Osteocyte (in vitro differentiated cells): ENCODE data around the gene DNAH9. TPM values are rescaled to one million over a fixed set of nuclear protein-coding genes. Genes with fewer than 3 reads are reported as not detected.
A peak's percentile ranks its signal among the peaks of the same experiment; 100 is the strongest.

Source experiments
- DNase-seq: peaks from one replicate; pipeline ENCODE4 v3.0.0; 2021; ENCODE audit warnings: mixed read lengths; ENCODE audit not compliant: unreplicated experiment; ENCODE audit errors: extremely low spot score
- H3K27ac Mint-ChIP-seq: one replicate; pipeline ENCODE4 v1.8.0; 2021; ENCODE audit warnings: mild to moderate bottlenecking, mixed read lengths; ENCODE audit not compliant: unreplicated experiment
- H3K27me3 Mint-ChIP-seq: one replicate; pipeline ENCODE4 v1.8.0; 2021; ENCODE audit warnings: mixed read lengths; ENCODE audit not compliant: unreplicated experiment
- H3K36me3 Mint-ChIP-seq: one replicate; pipeline ENCODE4 v1.8.0; 2021; ENCODE audit warnings: mixed read lengths; ENCODE audit not compliant: unreplicated experiment
- H3K4me1 Mint-ChIP-seq: one replicate; pipeline ENCODE4 v1.8.0; 2021; ENCODE audit warnings: mixed read lengths; ENCODE audit not compliant: unreplicated experiment
- H3K4me3 Mint-ChIP-seq: one replicate; pipeline ENCODE4 v1.8.0; 2021; ENCODE audit warnings: mild to moderate bottlenecking, moderate library complexity, mixed read lengths; ENCODE audit not compliant: unreplicated experiment
- H3K9me3 Mint-ChIP-seq: one replicate; pipeline ENCODE4 v1.8.0; 2021; ENCODE audit warnings: mixed read lengths; ENCODE audit not compliant: unreplicated experiment
- total RNA-seq: library from RNA; stranded (reverse); gene quantifications from 2 replicates; pipeline ENCODE4 v1.2.1, GENCODE V29; 2021
- TF ChIP-seq, protein P1 (sequence below): fragments of 200-600 bp; sonication (generic); IDR thresholded peaks from 2 replicates; pipeline ENCODE4 v1.5.0; 2021; ENCODE audit warnings: antibody characterized with exemption, mild to moderate bottlenecking, moderate library complexity

The DNAH9 gene
- total RNA-seq, 1 donor from 2014 or later: not detected

DNA sequence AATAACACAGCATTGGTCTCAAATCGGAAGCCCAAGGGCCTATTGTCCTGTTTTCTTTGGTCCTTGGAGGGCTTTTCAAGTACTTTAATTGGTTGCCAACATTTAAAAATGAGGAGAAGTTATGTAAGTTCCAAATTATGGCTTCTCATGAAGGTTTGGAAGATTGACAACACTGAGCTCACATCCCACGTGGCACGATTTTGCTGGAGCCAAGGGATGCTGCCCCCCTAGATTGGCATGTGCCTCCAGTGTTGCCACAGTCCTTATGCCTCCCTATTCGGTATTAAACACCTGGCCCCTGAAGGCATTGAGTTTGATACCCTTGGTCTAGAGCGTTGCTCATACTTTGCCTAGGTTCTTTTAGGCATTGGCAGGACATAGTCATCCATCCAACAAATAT is 291.0 kb downstream of the DNAH9 start:
- Mint-ChIP-seq H3K27ac (no peak overlapping the region), H3K36me3 (no peaks in the 10 kb centered on the region), H3K27me3 (no peaks in the 10 kb centered on the region), H3K9me3 (no peaks in the 10 kb centered on the region), H3K4me1 (no peaks in the 10 kb centered on the region), H3K4me3 (no peak overlapping the region)
- no peak for DNase-seq
- TF ChIP-seq, protein P1, sequence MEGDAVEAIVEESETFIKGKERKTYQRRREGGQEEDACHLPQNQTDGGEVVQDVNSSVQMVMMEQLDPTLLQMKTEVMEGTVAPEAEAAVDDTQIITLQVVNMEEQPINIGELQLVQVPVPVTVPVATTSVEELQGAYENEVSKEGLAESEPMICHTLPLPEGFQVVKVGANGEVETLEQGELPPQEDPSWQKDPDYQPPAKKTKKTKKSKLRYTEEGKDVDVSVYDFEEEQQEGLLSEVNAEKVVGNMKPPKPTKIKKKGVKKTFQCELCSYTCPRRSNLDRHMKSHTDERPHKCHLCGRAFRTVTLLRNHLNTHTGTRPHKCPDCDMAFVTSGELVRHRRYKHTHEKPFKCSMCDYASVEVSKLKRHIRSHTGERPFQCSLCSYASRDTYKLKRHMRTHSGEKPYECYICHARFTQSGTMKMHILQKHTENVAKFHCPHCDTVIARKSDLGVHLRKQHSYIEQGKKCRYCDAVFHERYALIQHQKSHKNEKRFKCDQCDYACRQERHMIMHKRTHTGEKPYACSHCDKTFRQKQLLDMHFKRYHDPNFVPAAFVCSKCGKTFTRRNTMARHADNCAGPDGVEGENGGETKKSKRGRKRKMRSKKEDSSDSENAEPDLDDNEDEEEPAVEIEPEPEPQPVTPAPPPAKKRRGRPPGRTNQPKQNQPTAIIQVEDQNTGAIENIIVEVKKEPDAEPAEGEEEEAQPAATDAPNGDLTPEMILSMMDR: no peak

DNA sequence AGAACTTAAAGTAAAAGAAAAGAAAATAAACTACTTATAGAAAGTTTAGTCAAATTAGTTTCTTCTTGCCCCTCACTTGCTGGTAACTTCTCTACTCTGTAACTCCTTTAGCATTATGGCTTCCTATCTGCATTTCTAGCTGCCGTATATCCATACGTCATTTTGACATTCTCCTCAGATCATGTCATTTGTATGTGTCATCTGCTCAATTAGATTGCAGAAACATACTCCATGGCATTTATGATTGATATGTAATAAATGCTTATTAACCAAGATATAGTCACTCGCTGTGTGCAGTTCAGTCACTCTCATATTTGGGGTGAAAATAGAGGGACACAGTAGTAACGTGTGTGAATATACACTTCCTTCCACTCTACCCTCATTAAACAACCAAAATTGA is 295.6 kb downstream of the DNAH9 start:
- TF ChIP-seq, protein P1: no peak
- H3K4me3 Mint-ChIP-seq: no peak overlapping the region
- no peak overlapping the region for H3K27ac Mint-ChIP-seq
- no peaks in the 10 kb centered on the region for H3K4me1 Mint-ChIP-seq
- no peak for DNase-seq
- H3K9me3 Mint-ChIP-seq: no peaks in the 10 kb centered on the region
- H3K36me3 Mint-ChIP-seq: no peaks in the 10 kb centered on the region
- H3K27me3 Mint-ChIP-seq: no peaks in the 10 kb centered on the region

DNA sequence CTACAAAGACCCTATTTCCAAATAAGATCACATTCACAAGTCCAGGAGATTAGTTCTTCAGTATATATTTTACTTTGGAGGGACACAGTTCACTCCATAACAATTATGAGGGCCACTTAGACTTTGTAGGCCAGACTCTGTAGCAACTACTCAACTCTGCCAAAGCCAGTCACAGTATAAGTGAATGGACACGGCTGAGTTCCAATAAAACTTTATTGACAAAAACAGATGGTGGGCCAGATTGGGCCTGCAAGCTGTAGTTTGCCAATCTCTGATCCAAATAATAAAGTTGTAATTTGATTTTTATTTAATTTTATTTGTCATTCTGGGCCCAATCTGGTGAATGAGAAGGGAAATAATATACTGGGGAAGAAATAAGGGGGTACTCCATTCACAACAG is 297.9 kb downstream of the DNAH9 start:
- no peaks in the 10 kb centered on the region for H3K36me3 Mint-ChIP-seq

DNA sequence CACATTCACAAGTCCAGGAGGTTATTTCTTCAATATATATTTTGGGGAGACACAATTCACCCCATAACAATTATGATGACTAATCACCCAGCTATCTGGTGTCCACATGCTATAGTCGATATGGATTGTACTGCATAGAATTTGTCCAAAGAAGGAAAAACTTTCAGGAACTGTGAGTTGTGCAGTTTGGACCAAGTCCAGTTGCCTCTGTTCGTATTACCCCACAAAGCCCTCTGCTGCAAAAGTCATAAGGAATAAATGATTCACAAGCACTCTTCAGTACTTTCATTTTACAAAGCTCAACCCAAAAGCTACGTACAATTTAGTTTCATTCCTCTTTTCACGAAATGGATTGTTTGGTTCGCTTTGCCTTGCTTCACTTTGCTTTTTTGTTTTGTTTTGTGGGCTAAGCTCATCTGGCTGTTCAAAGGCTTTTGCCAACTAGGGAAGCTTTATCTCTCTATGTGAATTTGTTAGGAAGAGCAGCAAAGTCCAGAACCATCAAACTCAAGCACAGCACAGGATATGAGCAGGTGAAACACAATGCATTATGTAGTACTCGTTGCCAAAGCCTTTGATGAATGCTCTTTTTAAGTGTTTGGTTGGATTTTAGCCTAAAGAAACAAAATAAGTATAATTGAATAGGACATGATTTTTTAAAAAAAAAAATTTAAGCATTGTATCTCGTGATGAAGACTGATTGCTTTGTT is 300.4 kb downstream of the DNAH9 start:
- TF ChIP-seq, protein P1: no peak
- Mint-ChIP-seq H3K9me3 (no peaks in the 10 kb centered on the region), H3K36me3 (no peaks in the 10 kb centered on the region), H3K4me1 (no peaks in the 10 kb centered on the region), H3K4me3 (no peak overlapping the region), H3K27me3 (no peaks in the 10 kb centered on the region), H3K27ac (no peak overlapping the region)
- DNase-seq: no peak

More for the DNA sequence above, 297.9 kb downstream of the DNAH9 start:
- Mint-ChIP-seq H3K27ac (no peak overlapping the region), H3K4me1 (no peaks in the 10 kb centered on the region), H3K9me3 (no peaks in the 10 kb centered on the region), H3K4me3 (no peak overlapping the region), H3K27me3 (no peaks in the 10 kb centered on the region)
- no peak for DNase-seq
- TF ChIP-seq, protein P1: no peak

DNA sequence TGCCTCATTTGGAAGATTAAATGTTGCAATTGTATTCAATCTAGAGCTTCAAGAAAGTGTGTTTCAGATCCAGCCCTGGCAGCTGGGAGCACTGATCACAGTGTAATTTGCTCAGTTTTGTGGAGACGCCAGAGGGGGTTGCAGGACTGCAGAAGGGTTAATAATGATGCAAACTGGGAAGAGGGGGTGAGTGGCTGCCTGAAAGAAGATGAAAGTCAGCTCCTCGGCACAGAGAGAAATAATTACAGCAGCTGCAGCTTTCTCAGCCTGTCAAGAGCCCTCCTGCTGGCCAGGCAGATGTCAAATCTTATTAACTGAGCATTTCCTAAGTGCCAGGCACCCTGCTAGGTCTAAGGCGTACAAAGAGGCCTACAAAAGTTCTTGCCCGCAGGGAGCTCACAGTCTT is 301.3 kb downstream of the DNAH9 start:
- no peaks in the 10 kb centered on the region for H3K36me3 Mint-ChIP-seq
- TF ChIP-seq, protein P1: no peak
- H3K27me3 Mint-ChIP-seq: no peaks in the 10 kb centered on the region
- no peak overlapping the region for H3K4me3 Mint-ChIP-seq
- no peaks in the 10 kb centered on the region for H3K4me1 Mint-ChIP-seq
- H3K27ac Mint-ChIP-seq: no peak overlapping the region
- H3K9me3 Mint-ChIP-seq: no peaks in the 10 kb centered on the region
- DNase-seq: peak; percentile 42
